ENCODE data around the gene MN1. TPM values are rescaled to one million over a fixed set of nuclear protein-coding genes. Genes with fewer than 3 reads are reported as not detected.

Gene MN1
- total RNA-seq (10 to 100 TPM in 1 of 4 donors, 1 to 10 TPM in 3; 6.4 to 21.3 (median 7.5) TPM), polyA plus RNA-seq (1 to 10 TPM in 1 of 3 donors, under 1 TPM in 2; under 0.01 to 1.2 (median 0.85) TPM)

GRCh38 chr22:27801616-27802345 is at the start of gene MN1:
Gene MN1 (minus strand): TSS chr22:27801756. CDS start chr22:27800543, 1,213 bp downstream.
- Histone ChIP-seq H3K27me3 (peaks cover 0 to 44% (median 26%) of the 10 kb centered on the region in 3 donors), H3K36me3 (no peaks in the 10 kb centered on the region), H3K4me1 (peaks cover 0 to 59% (median 51%) of the 10 kb centered on the region in 4 donors), H3K4me3 (peak within 1 kb of the TSS; percentile 61 to 86 (median 76)), H3K27ac (peak within 1 kb of the TSS; percentile 75 to 93 (median 85)), H3K9me3 (no peaks in the 10 kb centered on the region)
- intact Hi-C loops (cut with DNase I) = loop anchor here (10.0 kb wide), 4 partner anchors 397 to 807 kb away; no protein-coding TSS in a partner anchor
- no peak for TF ChIP-seq POLR2A (IDR thresholded peaks at IDR 0.05)
- peak in 3 of 4 donors; percentile 50 to 57 (median 55) for TF ChIP-seq POLR2AphosphoS5 (IDR thresholded peaks at IDR 0.05)
- DNase-seq = no peak
- WGBS, 2 donors = 1% methylated on average over 59 of the region's 59 CpGs

GRCh38 chr22:27850000-27850521 is 48.5 kb upstream of the MN1 start:
- Histone ChIP-seq H3K36me3 (peaks cover 10 to 50% (median 22%) of the 10 kb centered on the region in 4 donors), H3K27ac (peak overlapping the region; percentile 34 to 68 (median 50)), H3K27me3 (no peaks in the 10 kb centered on the region), H3K4me3 (no peak overlapping the region), H3K9me3 (no peaks in the 10 kb centered on the region), H3K4me1 (peaks cover 0 to 35% (median 26%) of the 10 kb centered on the region in 4 donors)
- intact Hi-C loops (cut with DNase I) = no loop called here
- TF ChIP-seq EP300 (IDR thresholded peaks at IDR 0.05) = no peak
- TF ChIP-seq CTCF (IDR thresholded peaks at IDR 0.05) = no peak
- TF ChIP-seq POLR2A (IDR thresholded peaks at IDR 0.05) = no peak
- TF ChIP-seq POLR2AphosphoS5 (IDR thresholded peaks at IDR 0.05) = no peak
- DNase-seq = peak; percentile 70
- WGBS, 2 donors = 56 to 82% methylated on average over 6 of the region's 6 CpGs

GRCh38 chr22:27848005-27848404 is 46.4 kb upstream of the MN1 start:
- Histone ChIP-seq H3K4me3 (no peak overlapping the region), H3K27me3 (no peaks in the 10 kb centered on the region), H3K36me3 (peaks cover 10 to 38% (median 19%) of the 10 kb centered on the region in 4 donors), H3K4me1 (peaks cover 0 to 34% (median 20%) of the 10 kb centered on the region in 4 donors), H3K27ac (no peak overlapping the region), H3K9me3 (no peaks in the 10 kb centered on the region)
- no peak for DNase-seq
- no peak for TF ChIP-seq POLR2A (IDR thresholded peaks at IDR 0.05)
- TF ChIP-seq CTCF (IDR thresholded peaks at IDR 0.05) = no peak
- no peak for TF ChIP-seq EP300 (IDR thresholded peaks at IDR 0.05)
- TF ChIP-seq POLR2AphosphoS5 (IDR thresholded peaks at IDR 0.05) = no peak
- WGBS, 2 donors = 84 to 94% methylated on average over 1 of the region's 1 CpG
- intact Hi-C loops (cut with DNase I) = no loop called here

GRCh38 chr22:27846910-27847309 is 45.4 kb upstream of the MN1 start:
- Histone ChIP-seq H3K4me1 (peaks cover 0 to 42% (median 24%) of the 10 kb centered on the region in 4 donors), H3K27ac (no peak overlapping the region), H3K27me3 (no peaks in the 10 kb centered on the region), H3K36me3 (peaks cover 4 to 27% (median 15%) of the 10 kb centered on the region in 4 donors), H3K4me3 (no peak overlapping the region), H3K9me3 (no peaks in the 10 kb centered on the region)
- 88 to 93% methylated on average over 9 of the region's 9 CpGs for WGBS, 2 donors
- no peak for DNase-seq
- intact Hi-C loops (cut with DNase I) = no loop called here
- no peak for TF ChIP-seq POLR2A (IDR thresholded peaks at IDR 0.05)
- TF ChIP-seq POLR2AphosphoS5 (IDR thresholded peaks at IDR 0.05) = no peak

GRCh38 chr22:27846248-27846757 is 44.7 kb upstream of the MN1 start:
- WGBS, 2 donors = 92 to 94% methylated on average over 5 of the region's 5 CpGs
- H3K27ac ChIP-seq = no peak overlapping the region
- intact Hi-C loops (cut with DNase I) = no loop called here

More at GRCh38 chr22:27846248-27846757, 44.7 kb upstream of the MN1 start:
- peaks cover 0 to 42% (median 24%) of the 10 kb centered on the region in 4 donors for H3K4me1 ChIP-seq
- no peak overlapping the region for H3K4me3 ChIP-seq
- H3K36me3 ChIP-seq = peaks cover 0 to 21% (median 9%) of the 10 kb centered on the region in 4 donors
- no peaks in the 10 kb centered on the region for H3K9me3 ChIP-seq
- no peak for TF ChIP-seq EP300 (IDR thresholded peaks at IDR 0.05)
- TF ChIP-seq POLR2A (IDR thresholded peaks at IDR 0.05) = no peak
- no peak for TF ChIP-seq CTCF (IDR thresholded peaks at IDR 0.05)
- DNase-seq = no peak
- H3K27me3 ChIP-seq = no peaks in the 10 kb centered on the region

Measured in sigmoid colon (tissue), 7 donors.